GM12878 (cell line): ENCODE measurements around the gene SPATA3.

Experiments used
- CBFB ChIP-seq: IDR thresholded peaks from 2 replicates; pipeline ENCODE4 v1.6.1; 2016; ENCODE audit warnings: antibody characterized with exemption, low read depth
- SMAD1 ChIP-seq: fragments of 450-650 bp; IDR thresholded peaks from 2 replicates; pipeline ENCODE4 v1.6.1; 2018; ENCODE audit warnings: mild to moderate bottlenecking, low read depth; ENCODE audit not compliant: partially characterized antibody
- ZBED1 ChIP-seq: IDR thresholded peaks from 2 replicates; pipeline ENCODE4 v1.6.1; 2016; ENCODE audit warnings: borderline replicate concordance
- ZZZ3 ChIP-seq: IDR thresholded peaks from 2 replicates; pipeline ENCODE4 v1.6.1; 2011; ENCODE audit warnings: low read depth; ENCODE audit not compliant: control insufficient read depth, insufficient read length
- TF ChIP-seq, protein P1 (sequence below), 3 experiments: IDR thresholded peaks in 2 of 3; conservative IDR thresholded peaks in 1 of 3; 2 replicates each; pipeline ENCODE4 v1.5.1; 2011; ENCODE audit warnings: low read depth in 3 of 3, low read length in 3 of 3, mild to moderate bottlenecking in 3 of 3, control low read depth in 2 of 3, moderate library complexity in 2 of 3, inconsistent platforms in 1 of 3, mixed read lengths in 1 of 3; ENCODE audit not compliant: control insufficient read depth in 2 of 3, insufficient read depth in 1 of 3; ENCODE audit errors: extremely low read depth in 1 of 3

DNA sequence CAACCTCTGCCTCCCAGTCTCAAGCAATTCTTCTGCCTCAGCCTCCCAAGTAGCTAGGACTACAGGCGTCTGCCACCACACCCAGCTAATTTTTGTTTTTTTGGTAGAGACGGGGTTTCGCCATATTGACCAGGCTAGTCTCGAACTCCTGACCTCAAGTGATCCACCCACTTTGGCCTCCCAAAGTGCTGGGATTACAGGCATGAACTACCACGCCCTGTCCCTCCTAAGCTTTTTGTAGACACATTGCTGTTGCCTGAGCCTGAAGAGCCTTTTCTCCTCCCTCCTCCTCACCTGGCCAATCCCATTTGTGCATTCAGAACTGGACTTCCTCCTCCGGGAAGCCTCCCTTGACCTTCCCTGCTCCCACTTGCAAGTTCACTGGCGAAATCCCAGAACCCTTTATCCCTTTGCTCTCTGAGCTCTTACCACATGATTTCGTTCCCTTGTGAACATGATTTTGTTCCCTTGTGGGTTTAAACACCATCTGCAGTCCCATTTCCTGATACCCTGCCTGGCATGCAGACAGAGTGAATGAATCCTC is 44.0 kb downstream of the SPATA3 start:
- TF ChIP-seq, protein P1, sequence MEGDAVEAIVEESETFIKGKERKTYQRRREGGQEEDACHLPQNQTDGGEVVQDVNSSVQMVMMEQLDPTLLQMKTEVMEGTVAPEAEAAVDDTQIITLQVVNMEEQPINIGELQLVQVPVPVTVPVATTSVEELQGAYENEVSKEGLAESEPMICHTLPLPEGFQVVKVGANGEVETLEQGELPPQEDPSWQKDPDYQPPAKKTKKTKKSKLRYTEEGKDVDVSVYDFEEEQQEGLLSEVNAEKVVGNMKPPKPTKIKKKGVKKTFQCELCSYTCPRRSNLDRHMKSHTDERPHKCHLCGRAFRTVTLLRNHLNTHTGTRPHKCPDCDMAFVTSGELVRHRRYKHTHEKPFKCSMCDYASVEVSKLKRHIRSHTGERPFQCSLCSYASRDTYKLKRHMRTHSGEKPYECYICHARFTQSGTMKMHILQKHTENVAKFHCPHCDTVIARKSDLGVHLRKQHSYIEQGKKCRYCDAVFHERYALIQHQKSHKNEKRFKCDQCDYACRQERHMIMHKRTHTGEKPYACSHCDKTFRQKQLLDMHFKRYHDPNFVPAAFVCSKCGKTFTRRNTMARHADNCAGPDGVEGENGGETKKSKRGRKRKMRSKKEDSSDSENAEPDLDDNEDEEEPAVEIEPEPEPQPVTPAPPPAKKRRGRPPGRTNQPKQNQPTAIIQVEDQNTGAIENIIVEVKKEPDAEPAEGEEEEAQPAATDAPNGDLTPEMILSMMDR (IDR thresholded peaks at IDR 0.05 in 2 of 3, conservative IDR thresholded peaks at IDR 0.05 in 1 of 3; ENCODE audit: control insufficient read depth in 2 of 3, extremely low read depth in 1 of 3, insufficient read depth in 1 of 3, low read depth in 3 of 3, low read length in 3 of 3), result no peak
- no peak for TF ChIP-seq ZBED1
- no peak for TF ChIP-seq ZZZ3
- TF ChIP-seq CBFB, result no peak
- no peak for TF ChIP-seq SMAD1
